Activated CD8-positive, alpha-beta memory T cell treated with anti-CD3 and anti-CD28 coated beads for 24 hours (primary cell): ENCODE data around the gene RSU1.
"Not testable (repeated sequence)": the region's sequence is repeated elsewhere in the genome, so short reads cannot be mapped to it uniquely, and the experiment has no call there.

Experiments used
- DNase-seq: peaks from one replicate; pipeline ENCODE4 v3.0.0-alpha.2; 2020

RSU1 gene

GRCh38 chr10:16817125-16818019, at the start of gene RSU1:
Gene RSU1 (minus strand): TSS chr10:16817424. CDS start chr10:16817081, 343 bp downstream.
- DNase-seq = peak; percentile 100

- DNase-seq = no peak
Measured at GRCh38 chr10:16866541-16867275, 49.5 kb upstream of the RSU1 start.

- DNase-seq = no peak
Measured at GRCh38 chr10:16865766-16866165, 48.5 kb upstream of the RSU1 start.

DNA sequence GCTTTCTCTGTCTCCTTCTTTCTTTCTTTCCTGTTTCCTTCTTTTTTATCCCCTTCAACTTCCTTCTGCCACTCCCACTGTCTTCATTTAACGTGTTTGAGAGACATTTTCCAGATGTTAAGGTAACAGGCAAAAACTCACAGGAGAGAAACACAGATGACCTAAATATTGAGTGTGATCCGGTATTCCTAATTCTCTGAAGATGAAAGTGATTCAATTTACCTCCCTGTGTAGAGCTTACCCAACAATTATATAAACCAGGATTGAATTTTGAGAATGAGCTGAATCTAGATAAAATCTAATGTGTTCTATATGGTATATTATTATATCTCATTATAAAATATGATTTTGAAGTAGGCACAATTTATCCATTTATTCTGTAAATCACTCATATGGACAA, 46.5 kb upstream of the RSU1 start:
- no peak for DNase-seq

DNA sequence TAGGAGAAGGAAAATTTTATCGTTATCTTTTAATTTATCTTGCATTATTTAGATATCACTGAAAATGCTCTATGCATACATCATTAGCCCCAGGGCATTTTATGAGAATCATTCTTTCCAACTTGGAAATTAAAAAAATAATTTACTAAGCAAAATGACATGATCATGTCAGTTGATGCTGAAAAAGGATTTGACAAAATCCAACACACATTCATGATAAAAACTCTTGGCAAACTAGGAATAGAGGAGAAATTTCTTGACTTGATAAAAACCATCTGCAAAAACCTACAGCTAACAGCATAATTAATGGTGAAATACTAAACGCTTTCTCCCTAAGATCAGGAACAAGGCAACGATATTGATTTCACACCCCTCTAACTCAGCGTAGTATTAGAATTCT, 40.2 kb upstream of the RSU1 start:
- no peak for DNase-seq

- no peak for DNase-seq
Measured at GRCh38 chr10:16856567-16856966, 39.3 kb upstream of the RSU1 start.

GRCh38 chr10:16856092-16856491, 38.9 kb upstream of the RSU1 start:
- DNase-seq = no peak

DNA sequence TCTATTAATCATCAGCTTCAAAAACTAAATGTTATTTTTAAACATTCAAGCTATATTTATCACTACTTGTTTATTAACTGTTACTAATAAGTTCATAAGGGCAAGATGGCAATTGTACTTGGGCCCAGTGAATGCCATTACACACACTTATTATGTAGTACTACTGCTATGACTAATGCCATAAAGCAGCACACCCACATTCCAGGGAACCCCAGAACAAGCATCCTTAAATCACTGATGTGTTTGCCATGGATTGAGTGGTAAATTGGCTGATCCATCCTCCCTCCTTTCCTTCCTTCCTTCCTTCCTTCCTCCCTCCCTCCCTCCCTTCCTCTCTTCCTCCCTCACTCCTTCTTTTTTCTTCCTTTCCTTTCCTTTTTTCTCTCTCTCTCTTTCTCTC, 37.4 kb upstream of the RSU1 start:
- DNase-seq = no peak

DNA sequence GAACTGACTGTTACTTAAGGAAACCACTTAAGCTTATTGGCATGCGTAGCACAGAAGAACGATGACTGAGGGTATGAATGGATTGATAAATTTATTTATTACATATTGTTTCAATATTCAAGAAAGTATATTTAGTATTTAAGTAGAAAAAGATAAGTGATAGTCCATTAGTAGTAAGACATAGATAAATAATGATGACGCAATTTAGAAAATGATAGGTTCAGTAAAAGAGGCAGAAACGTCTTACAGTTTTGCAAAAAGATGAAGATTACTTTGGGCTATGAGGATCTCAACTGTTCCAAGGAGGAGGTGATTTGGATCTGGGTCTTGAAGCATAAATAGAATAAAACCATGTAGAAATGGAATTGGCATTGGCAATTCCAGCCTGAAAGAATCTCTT, 36.6 kb upstream of the RSU1 start:
- DNase-seq = no peak

- DNase-seq = no peak
Measured at GRCh38 chr10:16853201-16853600, 36.0 kb upstream of the RSU1 start.

DNA sequence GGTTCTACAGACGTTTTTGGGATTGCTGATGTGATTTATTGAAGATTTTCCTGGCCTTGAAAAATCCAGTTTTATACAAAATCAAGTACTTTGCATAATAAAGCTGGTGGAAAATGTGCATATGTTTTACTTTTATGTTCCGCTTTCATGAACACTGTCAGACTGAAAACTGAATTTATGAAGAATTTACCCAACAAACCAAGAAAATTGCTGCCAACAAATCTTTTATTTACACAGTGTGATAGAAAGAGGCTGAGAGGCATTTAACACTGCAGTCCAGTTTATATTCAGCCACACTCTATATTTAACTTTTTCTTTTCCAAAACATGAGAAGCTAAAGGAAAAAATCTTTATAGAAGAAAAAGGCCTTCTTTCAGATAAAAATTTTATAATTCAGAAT, 35.4 kb upstream of the RSU1 start:
- DNase-seq = no peak

GRCh38 chr10:16848562-16849154, 31.4 kb upstream of the RSU1 start:
- DNase-seq = no peak

DNA sequence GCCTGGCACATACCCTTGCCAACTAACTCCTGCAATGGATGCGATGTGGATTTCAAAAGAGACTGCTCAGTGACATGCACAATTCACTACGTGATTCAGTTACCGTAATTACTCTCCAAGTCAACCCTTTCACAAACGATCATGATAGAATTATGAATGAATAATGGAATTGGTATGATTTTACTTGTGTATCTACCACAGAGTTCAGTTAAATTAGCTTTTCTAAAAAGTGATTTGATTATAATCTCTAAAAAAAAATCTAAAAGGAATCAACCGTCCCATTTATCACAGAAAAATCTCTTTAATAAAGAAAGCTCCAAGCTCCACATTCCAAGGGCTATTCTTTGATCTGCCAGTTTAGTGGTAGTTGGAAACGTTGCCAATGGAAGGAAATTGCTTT, 30.4 kb upstream of the RSU1 start:
- DNase-seq = no peak

DNA sequence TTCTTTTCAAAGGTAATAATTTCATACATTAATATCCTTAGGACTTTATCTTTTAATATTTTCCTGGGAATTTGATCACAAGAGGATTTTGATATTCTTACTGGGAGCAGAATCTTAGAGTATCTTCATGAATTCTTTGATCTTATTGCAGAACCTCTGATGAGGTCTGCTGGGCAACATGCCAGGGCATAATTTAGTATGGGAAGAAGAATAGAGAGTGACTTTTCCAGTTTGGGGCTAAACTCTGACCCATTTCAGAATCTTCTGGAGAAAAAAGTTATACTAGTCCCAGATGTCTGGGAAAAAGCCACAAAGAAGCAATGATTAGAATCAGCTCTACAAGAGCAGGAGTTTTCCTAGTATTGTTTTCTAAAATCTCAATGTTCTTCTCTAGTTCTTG, 28.0 kb upstream of the RSU1 start:
- DNase-seq = no peak

GRCh38 chr10:16843252-16843870, 26.1 kb upstream of the RSU1 start:
- DNase-seq = no peak

DNA sequence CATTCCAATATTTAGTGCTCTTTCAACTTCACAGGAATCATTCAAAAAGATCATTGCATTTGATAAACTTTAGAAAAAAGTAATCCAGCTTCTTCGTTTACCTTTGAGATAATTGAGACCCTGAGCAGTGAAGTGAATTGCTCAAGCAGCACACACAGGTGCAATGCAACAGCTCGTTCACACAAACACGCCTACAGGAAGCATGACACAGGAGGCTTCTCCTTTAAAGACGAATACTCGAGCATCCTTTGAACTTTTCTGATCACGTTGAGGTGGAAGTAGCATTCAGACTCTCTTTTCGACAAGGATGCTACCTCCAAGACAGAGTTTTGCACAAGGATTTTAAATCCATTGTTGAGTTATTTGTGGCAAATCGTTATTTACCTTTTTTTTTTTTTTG, 18.0 kb upstream of the RSU1 start:
- DNase-seq = no peak

GRCh38 chr10:16832351-16833080, 15.3 kb upstream of the RSU1 start:
- no peak for DNase-seq

GRCh38 chr10:16828701-16829175, 11.5 kb upstream of the RSU1 start:
- DNase-seq = no peak

DNA sequence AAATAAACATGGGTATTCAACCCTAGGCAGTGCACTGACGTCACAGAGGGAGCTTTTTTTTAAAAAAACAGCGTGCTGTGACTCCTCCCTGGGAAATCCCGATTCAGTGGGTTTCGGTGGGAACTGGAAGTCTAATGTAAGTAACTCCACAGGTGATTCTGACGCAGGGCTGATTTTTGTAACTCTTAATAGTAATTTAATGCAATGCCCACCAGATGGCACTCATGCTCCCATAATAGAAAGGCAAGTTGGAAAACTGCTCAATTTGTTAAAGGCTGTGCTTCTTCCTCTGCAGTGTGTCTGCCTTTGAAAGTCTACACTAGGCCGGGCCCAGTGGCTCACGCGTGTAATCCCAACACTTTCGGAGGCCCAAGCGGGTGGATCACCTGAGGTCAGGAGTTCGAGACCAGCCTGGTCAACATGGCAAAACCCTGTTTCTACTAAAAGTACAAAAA, 10.9 kb upstream of the RSU1 start:
- DNase-seq = peak; percentile 76

DNA sequence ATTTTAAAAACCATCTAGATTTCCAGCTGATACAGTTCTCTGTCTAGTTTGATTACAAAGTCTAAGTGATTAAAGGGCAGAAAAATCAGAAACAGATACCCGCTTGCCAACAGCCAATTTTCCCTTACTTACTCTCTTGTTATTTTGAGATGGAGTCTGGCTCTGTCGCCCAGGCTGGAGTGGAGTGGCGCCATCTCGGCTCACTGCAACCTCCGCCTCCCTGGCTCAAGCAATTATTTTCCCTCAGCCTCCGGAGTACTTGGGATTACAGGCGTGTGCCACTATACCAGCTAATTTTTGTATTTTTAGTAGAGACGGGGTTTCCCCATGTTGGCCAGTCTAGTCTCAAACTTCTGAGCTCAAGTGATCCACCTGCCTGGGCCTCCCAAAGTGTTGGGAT, 10.2 kb upstream of the RSU1 start:
- DNase-seq = not testable (repeated sequence)

GRCh38 chr10:16822726-16823360, 5.6 kb upstream of the RSU1 start:
- no peak for DNase-seq

GRCh38 chr10:16822027-16822426, 4.8 kb upstream of the RSU1 start:
- DNase-seq = no peak
